Measurements from ENCODE around the gene KRTAP10-11.

DNA sequence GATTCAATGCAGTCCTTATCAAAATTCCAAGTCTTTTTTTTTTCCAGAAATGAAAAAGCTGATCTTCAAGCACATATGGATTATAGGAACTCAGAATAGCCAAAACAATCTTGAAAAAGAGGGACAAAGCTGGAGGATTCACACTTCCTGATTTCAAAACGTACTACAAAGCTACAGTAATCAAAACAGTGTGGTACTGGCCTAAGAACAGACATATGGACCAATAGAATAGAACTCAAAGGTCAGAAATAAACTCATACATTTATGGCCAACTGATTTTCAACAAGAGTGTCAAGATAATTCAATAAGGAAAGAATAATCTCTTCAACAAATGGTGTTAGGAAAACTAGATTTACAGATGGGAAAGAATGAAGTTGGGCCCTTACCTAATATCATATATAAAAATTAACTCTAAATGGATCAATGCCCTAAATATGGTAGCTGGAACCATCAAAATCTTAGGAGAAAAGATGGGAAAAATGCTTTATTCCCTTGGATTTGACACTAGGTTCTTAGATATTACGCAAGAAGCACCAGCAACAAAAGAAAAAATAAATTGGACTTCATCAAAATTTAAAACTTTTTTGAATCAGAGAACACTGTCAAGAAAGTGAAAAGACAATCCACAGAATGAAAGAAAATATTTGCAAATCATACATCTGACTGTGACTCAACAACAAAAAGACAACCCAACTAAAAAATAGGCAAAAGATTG, 46.7 kb downstream of the KRTAP10-11 start:
- TF ChIP-seq POLR2AphosphoS5 (IDR thresholded peaks at IDR 0.05) (no peak), POLR2A (IDR thresholded peaks at IDR 0.05) (no peak)

Measured in spleen (tissue), 3 donors.